ENCODE results near the gene LSM3. TPM values are rescaled to one million over a fixed set of nuclear protein-coding genes. Genes with fewer than 3 reads are reported as not detected.

The LSM3 gene
- total and polyA plus RNA-seq, 2 experiments from 2014 or later, result 12.4 to 22.1 TPM

- peak overlapping the region; percentile 27 for H3K4me2 ChIP-seq
- WGBS (ENCODE audit: low lambda C conversion rate, missing lambda C conversion rate), result 48% methylated on average over 7 of the region's 7 CpGs
Observed at GRCh38 chr3:14201940-14202684, 23.5 kb downstream of the LSM3 start.

GRCh38 chr3:14202874-14203520 is 24.4 kb downstream of the LSM3 start:
- Histone ChIP-seq H3K9me3 (ENCODE audit: low read depth) (no peaks in the 10 kb centered on the region), H3K4me3 (no peak overlapping the region), H3K27ac (peak overlapping the region; percentile 51), H3K9me2 (replicated peaks; ENCODE audit: insufficient read depth) (no peaks in the 10 kb centered on the region), H3K27me3 (no peaks in the 10 kb centered on the region), H3K36me3 (replicated peaks; ENCODE audit: insufficient read depth, low read depth) (no peaks in the 10 kb centered on the region), H2AFZ (no peak overlapping the region), H3K79me2 (no peaks in the 10 kb centered on the region), H3K4me1 (ENCODE audit: insufficient read depth) (peaks cover 27% of the 10 kb centered on the region), H3K4me2 (no peak overlapping the region), H4K20me1 (ENCODE audit: insufficient read depth, poor library complexity, severe bottlenecking) (no peaks in the 10 kb centered on the region)
- TF ChIP-seq CTCF (IDR thresholded peaks at IDR 0.05; ENCODE audit: poor library complexity), result no peak
- TF ChIP-seq EZH2 (IDR thresholded peaks at IDR 0.05; ENCODE audit: borderline replicate concordance), result no peak
- TF ChIP-seq EZH2phosphoT487 (IDR thresholded peaks at IDR 0.05; ENCODE audit: low read depth, severe bottlenecking, unreplicated experiment), result no peak
- no peak for DNase-seq (ENCODE audit: low spot score)
- WGBS (ENCODE audit: low lambda C conversion rate, missing lambda C conversion rate), result 77% methylated on average over 23 of the region's 23 CpGs

More at GRCh38 chr3:14201940-14202684, 23.5 kb downstream of the LSM3 start:
- Histone ChIP-seq H3K36me3 (replicated peaks; ENCODE audit: insufficient read depth, low read depth) (no peaks in the 10 kb centered on the region), H3K4me3 (no peak overlapping the region), H2AFZ (no peak overlapping the region), H3K79me2 (no peaks in the 10 kb centered on the region), H3K9me3 (ENCODE audit: low read depth) (no peaks in the 10 kb centered on the region), H4K20me1 (ENCODE audit: insufficient read depth, poor library complexity, severe bottlenecking) (no peaks in the 10 kb centered on the region), H3K9me2 (replicated peaks; ENCODE audit: insufficient read depth) (no peaks in the 10 kb centered on the region), H3K27me3 (no peaks in the 10 kb centered on the region), H3K4me1 (ENCODE audit: insufficient read depth) (peaks cover 27% of the 10 kb centered on the region), H3K27ac (peak overlapping the region; percentile 51)
- TF ChIP-seq EZH2 (IDR thresholded peaks at IDR 0.05; ENCODE audit: borderline replicate concordance) (no peak), EZH2phosphoT487 (IDR thresholded peaks at IDR 0.05; ENCODE audit: low read depth, severe bottlenecking, unreplicated experiment) (no peak), CTCF (IDR thresholded peaks at IDR 0.05; ENCODE audit: poor library complexity) (no peak)
- no peak for DNase-seq (ENCODE audit: low spot score)

- WGBS (ENCODE audit: low lambda C conversion rate, missing lambda C conversion rate), result 49% methylated on average over 10 of the region's 10 CpGs
- H3K4me3 ChIP-seq, result no peak overlapping the region
- no peaks in the 10 kb centered on the region for H3K79me2 ChIP-seq
- peak overlapping the region; percentile 72 for H3K27ac ChIP-seq
- H3K36me3 ChIP-seq (replicated peaks; ENCODE audit: insufficient read depth, low read depth), result no peaks in the 10 kb centered on the region
- no peaks in the 10 kb centered on the region for H3K9me2 ChIP-seq (replicated peaks; ENCODE audit: insufficient read depth)
- H3K27me3 ChIP-seq, result no peaks in the 10 kb centered on the region
- H2AFZ ChIP-seq, result no peak overlapping the region
- peak; percentile 87 for DNase-seq (ENCODE audit: low spot score)
- no peaks in the 10 kb centered on the region for H3K9me3 ChIP-seq (ENCODE audit: low read depth)
- H3K4me2 ChIP-seq, result no peak overlapping the region
- TF ChIP-seq CTCF (IDR thresholded peaks at IDR 0.05; ENCODE audit: poor library complexity), result peak; percentile 95
- TF ChIP-seq EZH2phosphoT487 (IDR thresholded peaks at IDR 0.05; ENCODE audit: low read depth, severe bottlenecking, unreplicated experiment), result no peak
- peaks cover 33% of the 10 kb centered on the region for H3K4me1 ChIP-seq (ENCODE audit: insufficient read depth)
- H4K20me1 ChIP-seq (ENCODE audit: insufficient read depth, poor library complexity, severe bottlenecking), result no peaks in the 10 kb centered on the region
Observed at GRCh38 chr3:14203521-14204079, 25.0 kb downstream of the LSM3 start.

Data from hepatocyte (in vitro differentiated cells).